Measurements from ENCODE around the gene LY6G6F. TPM values are rescaled to one million over a fixed set of nuclear protein-coding genes. Genes with fewer than 3 reads are reported as not detected.

LY6G6F gene
- total and polyA plus RNA-seq, 9 donors, result not detected

DNA sequence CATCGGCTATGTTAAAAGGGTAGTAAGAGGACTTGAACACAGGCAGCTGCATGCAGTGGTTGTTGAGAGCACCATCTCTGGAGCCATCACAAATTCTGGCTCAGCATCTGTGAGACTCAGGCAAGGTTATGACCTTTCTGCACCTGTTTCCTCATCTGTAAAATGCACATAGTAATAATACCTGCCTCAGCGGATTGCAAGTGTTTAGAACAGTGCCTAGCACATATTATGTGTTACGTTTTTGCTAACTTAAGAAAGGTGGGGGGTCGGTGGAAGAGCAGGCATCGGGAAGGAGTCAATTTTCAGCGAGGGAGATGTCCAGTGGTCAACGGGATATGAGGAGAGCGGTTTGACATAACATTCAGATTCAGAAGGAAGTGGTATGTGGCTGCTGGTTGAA lies 28.7 kb upstream of the LY6G6F start:
- no peak for DNase-seq
- 51% methylated on average over 6 of the region's 8 CpGs for WGBS (ENCODE audit: insufficient coverage)
- peaks cover 12% of the 10 kb centered on the region for H3K36me3 ChIP-seq (ENCODE audit: control insufficient read depth, insufficient read depth, low read length)
- H3K27ac ChIP-seq (ENCODE audit: low read length), result no peak overlapping the region
- H3K9me3 ChIP-seq (replicated peaks; ENCODE audit: control insufficient read depth, low read depth, low read length), result no peaks in the 10 kb centered on the region
- no peak overlapping the region for H3K4me3 ChIP-seq (ENCODE audit: low read length)
- peaks cover 18% of the 10 kb centered on the region for H3K4me1 ChIP-seq (ENCODE audit: control insufficient read depth, insufficient read depth, low read length)
- H3K27me3 ChIP-seq (ENCODE audit: control insufficient read depth, insufficient read depth, low read length), result peaks cover 12% of the 10 kb centered on the region

DNA sequence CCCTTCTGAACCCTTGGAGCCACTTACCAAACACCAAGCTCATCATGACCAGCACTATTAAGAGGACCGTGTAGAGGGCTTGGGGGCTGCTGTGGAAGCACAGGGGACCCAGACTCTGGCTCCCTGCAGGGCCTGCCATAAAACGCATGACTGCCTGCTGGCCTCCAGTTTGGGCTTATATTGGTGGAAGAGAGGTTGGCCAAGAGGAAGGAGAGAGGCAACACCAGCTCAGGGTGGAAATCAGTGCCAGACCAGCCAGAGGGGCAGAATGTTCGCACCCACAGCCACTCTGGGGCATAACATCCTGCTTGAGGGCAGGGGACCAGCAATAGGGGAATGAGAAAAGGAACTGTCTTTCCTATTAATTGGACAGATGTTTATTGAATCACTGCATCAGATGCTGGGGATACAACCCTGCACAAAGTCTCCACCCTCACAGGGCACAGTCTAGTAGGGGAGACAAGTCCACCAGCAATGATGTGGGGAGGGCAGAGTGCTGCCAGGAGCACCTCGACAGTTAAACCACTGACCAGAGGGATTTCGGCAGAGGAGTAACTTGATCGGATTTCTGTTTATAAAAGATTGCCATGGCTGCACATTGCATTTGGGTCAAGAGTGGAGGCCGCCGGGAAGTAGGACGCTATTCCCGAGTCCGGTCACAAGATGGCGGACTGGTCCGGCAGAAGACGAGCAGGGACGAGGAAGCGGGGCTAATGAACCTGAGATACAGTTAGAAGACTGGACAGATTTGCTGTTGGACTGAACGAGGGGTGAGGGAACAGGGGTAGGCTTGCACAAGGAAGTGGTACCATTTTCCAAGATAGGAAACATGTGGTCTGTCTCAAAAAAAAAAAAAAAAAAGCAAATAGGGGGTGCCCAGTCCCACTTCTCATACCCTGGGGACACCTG lies 26.2 kb upstream of the LY6G6F start, which contains the start of gene LY6G5C:
Gene LY6G5C, minus strand, starts transcription at position 842 of the 909 bp plus-strand sequence. Its CDS starts 694 bp downstream, at position 148.
- H3K36me3 ChIP-seq (ENCODE audit: control insufficient read depth, insufficient read depth, low read length), result peaks cover 3% of the 10 kb centered on the region
- peaks cover 12% of the 10 kb centered on the region for H3K27me3 ChIP-seq (ENCODE audit: control insufficient read depth, insufficient read depth, low read length)
- peak; percentile 93 for DNase-seq
- WGBS (ENCODE audit: insufficient coverage), result 3% methylated on average over 15 of the region's 17 CpGs
- H3K9me3 ChIP-seq (replicated peaks; ENCODE audit: control insufficient read depth, low read depth, low read length), result no peaks in the 10 kb centered on the region
- H3K4me1 ChIP-seq (ENCODE audit: control insufficient read depth, insufficient read depth, low read length), result peaks cover 27% of the 10 kb centered on the region
- peak within 1 kb of the TSS; percentile 54 for H3K4me3 ChIP-seq (ENCODE audit: low read length)
- peak within 1 kb of the TSS; percentile 59 for H3K27ac ChIP-seq (ENCODE audit: low read length)

DNA sequence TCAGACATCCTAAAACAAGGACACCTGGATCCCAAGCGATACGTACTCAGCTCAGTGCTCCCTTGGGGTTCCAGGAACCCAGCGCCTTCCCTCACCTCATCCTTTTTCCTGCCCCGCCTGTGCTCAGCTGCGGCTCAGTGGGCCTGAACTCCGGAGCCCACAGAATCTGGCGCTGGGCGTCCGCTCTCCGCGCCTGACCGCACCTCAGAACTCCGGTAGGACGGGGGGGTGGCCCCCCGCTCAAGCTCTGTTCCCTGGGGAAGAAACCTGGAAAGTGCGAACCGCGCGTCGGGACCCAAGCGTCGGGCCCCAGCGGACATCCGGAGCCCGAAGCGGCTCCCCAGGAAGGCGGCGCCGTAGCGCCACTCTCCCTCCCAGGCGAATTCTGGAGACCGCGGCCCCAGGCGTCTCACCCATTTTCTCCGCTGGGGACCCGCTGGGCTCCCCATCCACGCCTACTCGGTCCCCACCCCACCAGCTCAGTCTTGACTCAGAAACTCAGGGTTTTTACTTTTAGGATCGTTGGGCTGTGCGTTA lies 25.5 kb upstream of the LY6G6F start:
- Histone ChIP-seq H3K4me1 (ENCODE audit: control insufficient read depth, insufficient read depth, low read length) (peaks cover 27% of the 10 kb centered on the region), H3K4me3 (ENCODE audit: low read length) (peak overlapping the region; percentile 54), H3K27ac (ENCODE audit: low read length) (peak overlapping the region; percentile 20), H3K27me3 (ENCODE audit: control insufficient read depth, insufficient read depth, low read length) (peaks cover 12% of the 10 kb centered on the region), H3K9me3 (replicated peaks; ENCODE audit: control insufficient read depth, low read depth, low read length) (no peaks in the 10 kb centered on the region), H3K36me3 (ENCODE audit: control insufficient read depth, insufficient read depth, low read length) (peaks cover 10% of the 10 kb centered on the region)
- WGBS (ENCODE audit: insufficient coverage), result 1% methylated on average over 33 of the region's 40 CpGs
- peak; percentile 44 for DNase-seq

DNA sequence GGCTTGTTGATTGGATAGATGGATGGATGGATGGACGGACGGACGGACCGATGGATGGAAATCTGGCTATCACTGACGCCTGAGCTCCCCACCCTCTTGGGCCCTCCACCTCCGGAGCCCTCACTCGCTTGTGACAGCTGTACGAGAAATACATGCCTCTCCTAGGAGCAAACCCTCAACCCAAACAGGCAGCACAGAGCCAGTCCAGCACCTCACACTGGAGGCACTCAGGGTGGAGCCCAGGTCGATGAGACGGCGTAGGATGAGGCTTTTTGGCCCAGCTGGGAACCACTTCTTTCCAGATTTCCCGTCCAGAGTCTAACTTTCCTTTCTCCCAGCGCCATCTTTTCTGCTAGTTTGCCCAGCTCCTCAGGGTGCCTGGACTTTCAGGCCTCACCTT lies 23.1 kb upstream of the LY6G6F start:
- no peak overlapping the region for H3K27ac ChIP-seq (ENCODE audit: low read length)
- peaks cover 34% of the 10 kb centered on the region for H3K36me3 ChIP-seq (ENCODE audit: control insufficient read depth, insufficient read depth, low read length)
- H3K9me3 ChIP-seq (replicated peaks; ENCODE audit: control insufficient read depth, low read depth, low read length), result no peaks in the 10 kb centered on the region
- DNase-seq, result no peak
- H3K27me3 ChIP-seq (ENCODE audit: control insufficient read depth, insufficient read depth, low read length), result peaks cover 12% of the 10 kb centered on the region
- 54% methylated on average over 12 of the region's 13 CpGs for whole genome bisulfite sequencing (ENCODE audit: insufficient coverage)
- peaks cover 27% of the 10 kb centered on the region for H3K4me1 ChIP-seq (ENCODE audit: control insufficient read depth, insufficient read depth, low read length)
- H3K4me3 ChIP-seq (ENCODE audit: low read length), result no peak overlapping the region

DNA sequence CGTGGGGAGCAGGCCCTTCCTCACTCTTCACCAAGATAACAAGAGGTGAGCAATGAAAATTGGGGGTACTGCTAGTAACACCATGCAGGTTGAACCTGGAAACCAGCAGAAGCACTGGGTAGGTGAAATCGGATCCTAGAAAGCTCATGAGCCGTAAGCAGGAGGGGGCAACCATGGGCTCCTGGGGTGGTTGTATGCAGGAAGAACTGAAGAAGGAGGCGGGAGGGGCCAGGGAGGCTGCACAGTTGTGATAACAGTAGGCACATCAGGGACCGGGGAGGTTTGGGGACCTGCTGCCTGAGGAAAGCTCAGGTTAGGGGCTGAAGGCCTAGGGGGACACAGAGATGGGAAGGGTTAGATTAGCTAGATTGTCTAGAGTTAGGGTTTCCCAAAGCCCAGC lies 20.2 kb upstream of the LY6G6F start:
- WGBS (ENCODE audit: insufficient coverage), result 80% methylated on average over 3 of the region's 5 CpGs
- Histone ChIP-seq H3K4me1 (ENCODE audit: control insufficient read depth, insufficient read depth, low read length) (peaks cover 15% of the 10 kb centered on the region), H3K27me3 (ENCODE audit: control insufficient read depth, insufficient read depth, low read length) (peaks cover 6% of the 10 kb centered on the region), H3K36me3 (ENCODE audit: control insufficient read depth, insufficient read depth, low read length) (peaks cover 62% of the 10 kb centered on the region), H3K27ac (ENCODE audit: low read length) (no peak overlapping the region), H3K9me3 (replicated peaks; ENCODE audit: control insufficient read depth, low read depth, low read length) (no peaks in the 10 kb centered on the region), H3K4me3 (ENCODE audit: low read length) (no peak overlapping the region)
- DNase-seq, result no peak

DNA sequence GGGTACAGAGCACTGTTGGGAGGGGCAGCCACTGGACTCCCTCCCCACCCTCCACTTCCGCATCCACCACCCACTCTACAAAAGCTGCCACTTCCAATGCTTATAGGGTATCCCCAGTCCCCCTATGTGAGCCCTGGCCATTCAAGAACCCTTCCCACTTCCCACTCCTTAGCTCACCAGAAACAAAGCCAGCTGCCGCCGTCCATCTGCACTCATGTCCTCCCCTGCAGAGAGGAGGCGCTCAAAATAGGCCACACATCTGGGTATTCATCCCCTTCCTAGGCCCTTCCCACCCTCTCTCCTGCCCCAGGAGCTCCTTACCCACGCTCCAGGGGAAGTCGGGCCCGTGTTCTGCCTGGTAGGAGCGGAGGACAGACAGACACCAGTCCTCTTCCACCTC lies 19.3 kb upstream of the LY6G6F start:
- WGBS (ENCODE audit: insufficient coverage), result 73% methylated on average over 6 of the region's 8 CpGs
- peaks cover 67% of the 10 kb centered on the region for H3K36me3 ChIP-seq (ENCODE audit: control insufficient read depth, insufficient read depth, low read length)
- DNase-seq, result no peak

DNA sequence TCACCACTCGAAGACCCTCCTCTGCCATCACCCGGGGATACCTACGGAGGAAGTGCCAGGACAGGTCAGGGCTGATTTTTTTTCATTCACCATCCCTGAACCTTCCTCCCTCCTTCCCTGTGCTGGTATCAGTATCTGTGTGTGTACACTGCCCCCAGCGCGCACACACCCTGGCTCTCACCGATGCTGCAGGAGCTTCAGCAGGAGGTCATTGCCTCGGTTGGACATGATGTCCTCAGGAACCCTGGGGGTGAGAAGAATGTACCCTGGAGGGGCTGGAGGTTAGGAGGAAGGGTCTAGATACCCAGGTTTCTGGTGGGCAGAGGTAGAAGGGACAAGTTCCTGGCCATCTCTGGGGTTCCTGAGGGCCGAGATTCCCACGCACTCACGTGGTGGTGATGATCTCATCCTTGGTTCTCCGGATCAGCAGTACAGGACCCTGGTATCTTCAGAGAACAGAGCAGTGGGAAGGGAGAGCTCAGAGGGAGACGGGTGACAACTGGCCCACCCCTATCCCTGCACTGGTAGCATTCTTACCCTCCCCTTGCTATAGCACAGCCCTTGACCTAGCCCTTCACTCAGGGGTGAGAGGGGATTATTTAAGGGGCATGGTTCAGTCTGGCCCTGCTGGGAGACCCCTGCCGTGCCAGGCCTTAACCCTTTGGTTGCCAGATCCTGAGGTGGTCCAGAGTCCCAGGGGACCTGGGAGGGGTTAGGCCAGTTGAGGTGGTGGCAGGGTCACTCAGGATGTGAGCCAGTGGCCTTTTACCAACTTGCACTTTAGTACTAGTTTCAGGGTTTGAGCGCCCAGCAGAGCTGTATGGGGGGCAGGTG lies 18.6 kb upstream of the LY6G6F start:
- DNase-seq, result no peak
- 79% methylated on average over 8 of the region's 14 CpGs for WGBS (ENCODE audit: insufficient coverage)
- Histone ChIP-seq H3K4me1 (ENCODE audit: control insufficient read depth, insufficient read depth, low read length) (peaks cover 8% of the 10 kb centered on the region), H3K36me3 (ENCODE audit: control insufficient read depth, insufficient read depth, low read length) (peaks cover 74% of the 10 kb centered on the region), H3K4me3 (ENCODE audit: low read length) (no peak overlapping the region), H3K27ac (ENCODE audit: low read length) (no peak overlapping the region), H3K27me3 (ENCODE audit: control insufficient read depth, insufficient read depth, low read length) (no peaks in the 10 kb centered on the region), H3K9me3 (replicated peaks; ENCODE audit: control insufficient read depth, low read depth, low read length) (no peaks in the 10 kb centered on the region)

More for the DNA sequence above, 19.3 kb upstream of the LY6G6F start:
- peaks cover 12% of the 10 kb centered on the region for H3K4me1 ChIP-seq (ENCODE audit: control insufficient read depth, insufficient read depth, low read length)
- H3K27ac ChIP-seq (ENCODE audit: low read length), result no peak overlapping the region
- H3K4me3 ChIP-seq (ENCODE audit: low read length), result no peak overlapping the region
- no peaks in the 10 kb centered on the region for H3K9me3 ChIP-seq (replicated peaks; ENCODE audit: control insufficient read depth, low read depth, low read length)
- peaks cover 1% of the 10 kb centered on the region for H3K27me3 ChIP-seq (ENCODE audit: control insufficient read depth, insufficient read depth, low read length)

DNA sequence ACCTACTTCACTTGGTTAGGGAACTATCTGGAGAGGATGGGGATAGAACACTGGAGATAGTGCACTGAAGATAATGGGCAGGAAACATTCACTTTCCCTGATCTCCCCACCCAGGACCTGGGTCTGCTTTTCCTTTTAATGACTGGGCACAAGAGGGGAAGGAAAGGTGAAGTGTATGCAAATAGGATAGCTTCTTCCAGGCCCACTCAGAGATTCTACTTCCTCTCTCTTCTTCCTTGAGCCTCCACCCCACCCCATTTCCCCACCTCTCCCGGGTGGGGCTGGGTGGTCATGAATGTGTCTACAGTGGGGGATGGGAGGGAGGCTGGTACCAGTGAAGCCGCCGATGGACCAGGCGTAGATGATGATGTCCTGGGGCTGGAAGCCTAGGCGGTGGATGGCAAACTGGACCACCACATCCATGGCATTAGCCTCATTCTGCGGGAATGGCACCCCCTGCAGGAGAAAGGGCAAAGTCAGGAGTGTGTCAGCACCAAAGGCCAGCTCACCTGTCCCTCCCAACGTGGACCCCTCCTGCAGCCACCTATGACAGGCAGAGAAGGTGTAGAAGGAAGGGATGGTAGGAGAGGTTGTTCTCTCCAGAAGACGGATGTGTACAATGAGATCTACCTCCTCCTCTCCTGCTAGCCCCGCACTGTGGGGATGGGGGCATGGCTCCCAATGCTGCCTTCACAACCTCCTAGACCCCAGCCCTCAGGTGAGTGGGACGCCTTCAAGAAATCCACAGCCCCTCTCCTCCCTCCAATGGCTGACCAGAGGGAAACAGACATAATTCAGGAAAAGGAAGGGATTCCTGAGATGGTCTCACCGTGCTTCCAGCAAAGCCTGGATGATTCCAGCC lies 17.2 kb upstream of the LY6G6F start:
- Histone ChIP-seq H3K4me1 (ENCODE audit: control insufficient read depth, insufficient read depth, low read length) (no peaks in the 10 kb centered on the region), H3K9me3 (replicated peaks; ENCODE audit: control insufficient read depth, low read depth, low read length) (no peaks in the 10 kb centered on the region), H3K4me3 (ENCODE audit: low read length) (no peak overlapping the region), H3K36me3 (ENCODE audit: control insufficient read depth, insufficient read depth, low read length) (peaks cover 83% of the 10 kb centered on the region), H3K27me3 (ENCODE audit: control insufficient read depth, insufficient read depth, low read length) (no peaks in the 10 kb centered on the region), H3K27ac (ENCODE audit: low read length) (no peak overlapping the region)
- no peak for DNase-seq
- WGBS (ENCODE audit: insufficient coverage), result 86% methylated on average over 4 of the region's 11 CpGs

DNA sequence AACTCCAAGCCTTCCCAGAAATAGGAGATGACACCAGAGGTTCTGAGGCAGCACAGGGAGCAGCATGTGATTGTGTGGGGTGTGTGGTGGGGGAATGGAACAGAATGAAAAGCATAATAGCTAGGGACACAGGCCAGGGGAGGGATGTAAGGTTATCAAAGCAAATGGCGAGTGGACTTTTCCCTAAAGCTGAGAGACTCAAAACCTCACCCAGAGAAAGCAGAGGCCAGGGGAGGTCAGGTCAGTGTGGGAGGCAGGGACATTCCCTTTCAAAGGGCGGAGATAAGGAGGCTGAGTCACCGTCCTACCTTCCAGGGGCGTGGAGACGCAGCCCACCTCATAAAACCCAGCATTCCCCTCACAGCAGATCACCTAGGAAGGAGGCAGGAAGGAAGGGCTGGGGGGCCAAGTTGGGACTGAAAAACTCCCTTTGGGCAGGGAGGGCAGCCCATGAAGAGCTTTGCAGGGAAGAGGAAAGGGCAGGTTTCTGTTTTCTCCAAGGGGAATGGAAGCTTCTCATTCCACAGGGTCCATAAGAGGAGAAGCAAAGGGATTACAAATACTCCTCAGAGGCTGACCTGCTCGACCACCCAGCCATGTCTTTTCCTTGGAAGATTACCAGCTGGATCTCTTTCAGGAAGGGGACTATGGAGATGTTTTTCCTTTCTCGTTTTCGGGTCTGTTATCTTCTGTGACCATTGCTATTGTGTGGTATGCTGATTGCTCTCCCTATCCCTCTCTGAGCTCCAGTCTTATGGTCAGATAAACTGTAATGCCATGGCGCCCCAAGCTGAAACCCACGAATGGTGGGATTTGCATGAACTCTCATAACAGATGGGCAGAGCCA lies 16.2 kb upstream of the LY6G6F start:
- Histone ChIP-seq H3K27me3 (ENCODE audit: control insufficient read depth, insufficient read depth, low read length) (no peaks in the 10 kb centered on the region), H3K9me3 (replicated peaks; ENCODE audit: control insufficient read depth, low read depth, low read length) (no peaks in the 10 kb centered on the region), H3K27ac (ENCODE audit: low read length) (no peak overlapping the region), H3K36me3 (ENCODE audit: control insufficient read depth, insufficient read depth, low read length) (peaks cover 90% of the 10 kb centered on the region), H3K4me3 (ENCODE audit: low read length) (no peak overlapping the region), H3K4me1 (ENCODE audit: control insufficient read depth, insufficient read depth, low read length) (no peaks in the 10 kb centered on the region)
- DNase-seq, result no peak
- WGBS (ENCODE audit: insufficient coverage), result no CpG with 5 or more reads among the region's 10 CpGs
